Measurements from ENCODE around the gene PARN.

- no peak for TF ChIP-seq CTCF (IDR thresholded peaks at IDR 0.05)
- TF ChIP-seq POLR2A (IDR thresholded peaks at IDR 0.05), result no peak
These were observed 46.6 kb upstream of the PARN start for GRCh38 chr16:14676633-14677032.
